Activated naive CD4-positive, alpha-beta T cell treated with anti-CD3 and anti-CD28 coated beads for 36 hours (primary cell): ENCODE results near the gene TF. TPM values are rescaled to one million over a fixed set of nuclear protein-coding genes. Genes with fewer than 3 reads are reported as not detected.
"Not testable (repeated sequence)": the region's sequence is repeated elsewhere in the genome, so short reads cannot be mapped to it uniquely, and the experiment has no call there.

Source experiments
- CTCF ChIA-PET: fragments of 350-600 bp; sonication (Branson Sonifier 250); formaldehyde crosslinking; loops from one replicate; lab custom pipeline; 2021; ENCODE audit warnings: antibody characterized with exemption; lab: Charles Lee
- DNase-seq: peaks from one replicate; pipeline ENCODE4 v3.0.0-alpha.2; 2020
- H3K27ac Mint-ChIP-seq: one replicate; pipeline ENCODE4 v1.8.0; 2021; ENCODE audit warnings: mild to moderate bottlenecking, mixed read lengths
- H3K27me3 Mint-ChIP-seq: one replicate; pipeline ENCODE4 v1.8.0; 2021; ENCODE audit warnings: low read depth, mixed read lengths
- H3K36me3 Mint-ChIP-seq: one replicate; pipeline ENCODE4 v1.8.0; 2021; ENCODE audit warnings: low read depth, mixed read lengths
- H3K4me1 Mint-ChIP-seq: one replicate; pipeline ENCODE4 v1.8.0; 2021; ENCODE audit warnings: low read depth, mixed read lengths
- H3K4me3 Mint-ChIP-seq: one replicate; pipeline ENCODE4 v1.8.0; 2021; ENCODE audit warnings: mild to moderate bottlenecking, moderate library complexity, mixed read lengths
- H3K9me3 Mint-ChIP-seq: one replicate; pipeline ENCODE4 v1.8.0; 2021; ENCODE audit warnings: mixed read lengths
- intact Hi-C: fragments of 100-400 bp; cut with micrococcal nuclease; formaldehyde crosslinking; loops from one replicate; pipeline ENCODE4 v1.15.1; 2023
- total RNA-seq, 2 experiments: library from RNA; stranded (reverse); gene quantifications; one replicate each; pipeline ENCODE4 v1.2.3, GENCODE V29; 2021

The TF gene
- total RNA-seq, 2 experiments from 2014 or later: 0.07 to 0.52 TPM

- Mint-ChIP-seq H3K4me3 (no peak overlapping the region), H3K27ac (no peak overlapping the region), H3K27me3 (peaks cover 14% of the 10 kb centered on the region), H3K9me3 (no peaks in the 10 kb centered on the region), H3K4me1 (no peaks in the 10 kb centered on the region), H3K36me3 (no peaks in the 10 kb centered on the region)
- CTCF ChIA-PET: no interaction called here
- no peak for DNase-seq
- intact Hi-C loops: no loop called here
These were observed 31.8 kb downstream of the TF start for GRCh38 chr3:133777807-133778568.

DNA sequence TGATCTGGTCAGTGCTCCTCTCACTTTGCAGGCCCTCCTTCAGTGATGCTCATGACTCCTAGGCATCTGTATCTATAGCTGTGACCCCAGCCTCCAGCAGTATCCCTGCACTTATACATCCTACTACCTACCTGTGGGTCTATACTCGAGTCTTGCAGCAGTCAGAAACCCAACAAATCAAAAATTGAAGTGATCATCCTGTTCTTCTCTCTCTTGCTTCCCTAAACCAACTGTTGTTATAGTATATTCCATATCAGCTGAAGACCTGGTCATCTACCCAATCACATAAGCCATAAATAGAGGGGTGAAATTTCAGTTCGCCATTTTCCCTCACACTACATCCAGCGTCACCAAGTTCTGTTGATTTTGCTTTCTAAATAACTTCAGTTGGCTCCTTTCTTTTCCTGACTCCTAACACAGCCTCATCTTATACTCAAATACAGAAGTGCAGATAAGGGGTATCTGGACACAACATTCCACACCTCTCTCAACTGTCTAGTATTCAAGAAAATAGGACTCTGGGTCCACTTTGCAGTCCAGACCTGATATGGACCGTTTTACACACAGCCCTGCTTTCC, 33.5 kb downstream of the TF start:
- no peaks in the 10 kb centered on the region for H3K9me3 Mint-ChIP-seq
- CTCF ChIA-PET: no interaction called here
- H3K36me3 Mint-ChIP-seq: no peaks in the 10 kb centered on the region
- no peaks in the 10 kb centered on the region for H3K4me1 Mint-ChIP-seq
- DNase-seq: no peak
- H3K4me3 Mint-ChIP-seq: no peak overlapping the region
- intact Hi-C loops: no loop called here
- no peak overlapping the region for H3K27ac Mint-ChIP-seq
- peaks cover 14% of the 10 kb centered on the region for H3K27me3 Mint-ChIP-seq

GRCh38 chr3:133780756-133781155, 34.6 kb downstream of the TF start:
- H3K9me3 Mint-ChIP-seq, H3K4me1 Mint-ChIP-seq, H3K36me3 Mint-ChIP-seq, intact Hi-C loops, CTCF ChIA-PET, H3K27me3 Mint-ChIP-seq, DNase-seq, H3K4me3 Mint-ChIP-seq, H3K27ac Mint-ChIP-seq: not testable (repeated sequence)

DNA sequence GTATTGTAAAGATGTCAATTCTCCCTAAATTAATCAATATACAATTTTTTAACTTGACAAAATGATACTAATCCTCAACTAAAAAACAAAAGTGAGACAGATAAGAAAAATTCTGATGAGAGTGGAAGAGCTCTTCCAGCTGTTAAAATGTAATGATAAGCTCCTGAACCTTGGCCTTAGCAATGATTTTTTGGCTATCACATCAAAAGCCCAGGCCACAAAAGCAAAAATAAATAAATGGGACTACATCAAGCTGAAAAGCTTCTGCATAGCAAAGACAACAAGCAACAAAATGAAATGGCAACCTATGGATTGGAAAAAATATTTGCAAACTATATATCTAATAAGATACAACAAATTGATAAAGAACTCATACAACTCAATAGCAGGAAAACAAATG, 35.4 kb downstream of the TF start:
- intact Hi-C loops: no loop called here
- peaks cover 7% of the 10 kb centered on the region for H3K27me3 Mint-ChIP-seq
- H3K4me1 Mint-ChIP-seq: no peaks in the 10 kb centered on the region
- H3K27ac Mint-ChIP-seq: no peak overlapping the region
- no peaks in the 10 kb centered on the region for H3K9me3 Mint-ChIP-seq
- no peak overlapping the region for H3K4me3 Mint-ChIP-seq
- no peaks in the 10 kb centered on the region for H3K36me3 Mint-ChIP-seq
- CTCF ChIA-PET: interaction anchor here (0.6 kb wide), 1 partner anchor 105 kb away, joined by 3 read pairs; no protein-coding TSS in a partner anchor
- no peak for DNase-seq

DNA sequence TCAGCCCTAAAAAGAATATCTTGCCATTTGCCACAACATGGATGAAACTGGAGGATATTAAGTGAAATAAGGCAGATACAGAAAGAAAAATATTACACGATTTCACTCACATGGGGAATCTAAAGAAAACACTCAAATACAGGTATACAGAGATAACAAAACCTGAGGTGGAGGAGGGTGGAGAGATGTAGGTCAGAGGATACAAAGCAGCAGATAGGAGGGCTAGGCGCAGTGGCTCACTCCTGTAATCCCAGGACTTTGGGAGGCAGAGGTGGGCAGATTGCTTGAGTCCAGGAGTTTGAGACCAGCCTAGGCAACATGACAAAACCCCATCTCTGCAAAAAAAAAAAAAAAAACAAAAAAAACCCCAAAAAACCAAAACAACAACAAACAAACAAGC, 36.3 kb downstream of the TF start:
- H3K4me1 Mint-ChIP-seq: no peaks in the 10 kb centered on the region
- no peak for DNase-seq
- no peaks in the 10 kb centered on the region for H3K9me3 Mint-ChIP-seq
- peaks cover 7% of the 10 kb centered on the region for H3K27me3 Mint-ChIP-seq
- no peaks in the 10 kb centered on the region for H3K36me3 Mint-ChIP-seq
- H3K4me3 Mint-ChIP-seq: no peak overlapping the region
- CTCF ChIA-PET: no interaction called here
- intact Hi-C loops: no loop called here
- H3K27ac Mint-ChIP-seq: no peak overlapping the region

- intact Hi-C loops: no loop called here
- CTCF ChIA-PET: no interaction called here
- Mint-ChIP-seq H3K9me3 (no peaks in the 10 kb centered on the region), H3K36me3 (no peaks in the 10 kb centered on the region), H3K27ac (no peak overlapping the region), H3K27me3 (peaks cover 7% of the 10 kb centered on the region), H3K4me3 (no peak overlapping the region), H3K4me1 (no peaks in the 10 kb centered on the region)
- DNase-seq: no peak
These were observed 37.6 kb downstream of the TF start for GRCh38 chr3:133783762-133784161.

DNA sequence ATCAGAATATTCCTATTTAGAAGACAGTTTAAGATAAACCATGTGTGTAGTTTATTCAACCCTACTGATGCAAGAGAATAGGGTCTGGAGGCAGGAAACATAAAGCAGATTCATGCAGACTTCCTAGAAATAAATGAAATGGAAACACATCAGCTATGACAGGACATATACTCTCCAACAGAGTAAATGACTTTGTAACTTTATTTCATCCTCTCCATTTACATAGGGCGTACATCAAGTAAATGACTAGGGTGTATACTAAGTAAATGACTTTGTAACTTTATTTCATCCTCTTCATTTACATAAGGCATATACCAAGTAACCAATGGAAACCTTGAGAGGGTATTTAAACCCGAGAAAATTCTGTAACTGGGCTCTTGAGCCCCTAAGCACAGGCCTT, 41.8 kb downstream of the TF start:
- CTCF ChIA-PET: interaction anchor here (1.0 kb wide), 1 partner anchor 125 kb away, joined by 4 read pairs; no protein-coding TSS in a partner anchor

GRCh38 chr3:133792171-133792763, 46.1 kb downstream of the TF start:
- Mint-ChIP-seq H3K27me3 (peaks cover 10% of the 10 kb centered on the region), H3K4me1 (no peaks in the 10 kb centered on the region), H3K9me3 (peaks cover 5% of the 10 kb centered on the region), H3K27ac (no peak overlapping the region), H3K4me3 (no peak overlapping the region), H3K36me3 (peaks cover 5% of the 10 kb centered on the region)
- DNase-seq: no peak
- intact Hi-C loops: no loop called here
- CTCF ChIA-PET: no interaction called here

More for the DNA sequence above, 41.8 kb downstream of the TF start:
- peaks cover 5% of the 10 kb centered on the region for H3K9me3 Mint-ChIP-seq
- peaks cover 5% of the 10 kb centered on the region for H3K36me3 Mint-ChIP-seq
- peaks cover 7% of the 10 kb centered on the region for H3K27me3 Mint-ChIP-seq
- intact Hi-C loops: no loop called here
- H3K4me1 Mint-ChIP-seq: no peaks in the 10 kb centered on the region
- H3K27ac Mint-ChIP-seq: no peak overlapping the region
- DNase-seq: no peak
- no peak overlapping the region for H3K4me3 Mint-ChIP-seq

GRCh38 chr3:133797396-133798105, 51.4 kb downstream of the TF start:
- Mint-ChIP-seq H3K9me3 (peaks cover 4% of the 10 kb centered on the region), H3K27me3 (peaks cover 18% of the 10 kb centered on the region), H3K36me3 (peaks cover 4% of the 10 kb centered on the region), H3K4me3 (no peak overlapping the region), H3K4me1 (no peaks in the 10 kb centered on the region), H3K27ac (no peak overlapping the region)
- intact Hi-C loops: no loop called here
- CTCF ChIA-PET: no interaction called here
- DNase-seq: no peak

DNA sequence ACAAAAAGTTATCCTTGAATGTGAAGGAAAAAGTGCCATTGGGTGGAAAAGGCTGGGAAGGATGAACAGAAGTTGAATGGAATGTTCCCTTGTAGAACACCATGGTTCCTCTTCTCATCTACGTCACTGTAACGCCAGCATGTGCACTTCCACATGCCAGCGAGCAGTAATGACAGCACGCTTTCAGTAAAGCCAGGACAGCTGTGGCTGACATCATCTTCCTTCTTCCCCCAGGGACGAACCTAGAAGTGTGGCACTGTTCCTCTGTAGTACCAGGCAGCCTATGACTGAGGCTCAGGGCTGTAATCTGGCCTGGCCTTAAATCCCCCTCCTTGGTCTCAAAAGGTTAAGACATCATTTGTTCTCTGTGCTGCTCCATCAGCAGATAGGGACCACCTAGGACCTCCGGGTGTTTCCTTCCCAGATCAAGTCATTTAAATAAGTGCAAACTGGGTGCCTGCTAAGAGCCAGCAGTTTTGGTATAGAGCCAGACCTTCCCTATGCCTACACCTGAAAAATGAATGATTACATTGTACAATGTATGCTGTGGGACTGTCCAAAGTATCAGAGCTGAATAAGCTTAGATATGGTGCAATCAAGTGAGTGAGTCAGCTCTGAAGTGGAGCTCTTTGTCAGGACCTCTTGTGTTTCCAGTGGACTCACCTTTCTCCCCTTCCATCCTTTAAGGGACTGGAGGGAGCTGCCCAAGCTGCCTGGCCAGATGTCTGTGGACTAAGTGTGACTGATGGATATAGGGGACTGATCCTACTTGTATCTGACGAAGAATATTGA, 53.8 kb downstream of the TF start:
- Mint-ChIP-seq H3K4me3 (no peak overlapping the region), H3K9me3 (no peaks in the 10 kb centered on the region), H3K36me3 (no peaks in the 10 kb centered on the region), H3K27ac (no peak overlapping the region), H3K4me1 (peaks cover 2% of the 10 kb centered on the region), H3K27me3 (peaks cover 14% of the 10 kb centered on the region)
- intact Hi-C loops: no loop called here
- no peak for DNase-seq
- CTCF ChIA-PET: no interaction called here

GRCh38 chr3:133803469-133803868, 57.3 kb downstream of the TF start:
- CTCF ChIA-PET: interaction anchor here (0.7 to 6.1 kb wide), 2 partner anchors 14 to 344 kb away, joined by 3 to 27 read pairs; no protein-coding TSS in a partner anchor
- peaks cover 26% of the 10 kb centered on the region for H3K4me1 Mint-ChIP-seq
- intact Hi-C loops: no loop called here
- H3K36me3 Mint-ChIP-seq: peaks cover 8% of the 10 kb centered on the region
- no peaks in the 10 kb centered on the region for H3K9me3 Mint-ChIP-seq
- no peak overlapping the region for H3K4me3 Mint-ChIP-seq
- DNase-seq: no peak
- peaks cover 4% of the 10 kb centered on the region for H3K27me3 Mint-ChIP-seq
- H3K27ac Mint-ChIP-seq: no peak overlapping the region
